Endodermal cell (in vitro differentiated cells): ENCODE results near the gene OSBPL7. TPM values are rescaled to one million over a fixed set of nuclear protein-coding genes. Genes with fewer than 3 reads are reported as not detected.

Source experiments
- DNase-seq: peaks from one replicate; pipeline ENCODE4 v3.0.0-alpha.2; 2017
- H3K27ac ChIP-seq: 2 replicates; pipeline ENCODE4 v1.5.1; 2013; ENCODE audit warnings: mild to moderate bottlenecking, low read depth, low read length, moderate library complexity
- H3K27me3 ChIP-seq: 2 replicates; pipeline ENCODE4 v1.6.1; 2013; ENCODE audit warnings: mild to moderate bottlenecking, low read length, moderate library complexity; ENCODE audit not compliant: insufficient read depth, control insufficient read depth, poor library complexity, severe bottlenecking
- H3K36me3 ChIP-seq: 2 replicates; pipeline ENCODE4 v1.7.0; 2013; ENCODE audit warnings: mild to moderate bottlenecking, low read length, moderate library complexity; ENCODE audit not compliant: control insufficient read depth, insufficient read depth
- H3K4me1 ChIP-seq: one replicate; pipeline ENCODE4 v1.7.0; 2013; ENCODE audit warnings: low read length; ENCODE audit not compliant: control insufficient read depth, insufficient read depth
- H3K4me3 ChIP-seq: 2 replicates; pipeline ENCODE4 v1.5.1; 2013; ENCODE audit warnings: mild to moderate bottlenecking, low read length, moderate library complexity
- H3K9ac ChIP-seq: 2 replicates; pipeline ENCODE4 v1.6.1; 2013; ENCODE audit warnings: mild to moderate bottlenecking, low read length, moderate library complexity; ENCODE audit not compliant: poor library complexity, severe bottlenecking; ENCODE audit errors: extremely low read depth
- H3K9me3 ChIP-seq: 2 replicates; pipeline ENCODE4 v1.6.1; 2013; ENCODE audit warnings: mild to moderate bottlenecking, low read length, moderate library complexity; ENCODE audit not compliant: control insufficient read depth
- H3K27ac Mint-ChIP-seq: 2 replicates; pipeline ENCODE4 v1.8.0; 2020; ENCODE audit warnings: mixed read lengths
- H3K27me3 Mint-ChIP-seq: 2 replicates; pipeline ENCODE4 v1.8.0; 2021; ENCODE audit warnings: mild to moderate bottlenecking, mixed read lengths; ENCODE audit not compliant: insufficient read depth
- H3K36me3 Mint-ChIP-seq: 2 replicates; pipeline ENCODE4 v1.8.0; 2020; ENCODE audit warnings: low read depth, mixed read lengths
- H3K4me1 Mint-ChIP-seq: 2 replicates; pipeline ENCODE4 v1.8.0; 2020; ENCODE audit warnings: mixed read lengths
- H3K4me3 Mint-ChIP-seq: 2 replicates; pipeline ENCODE4 v1.8.0; 2020; ENCODE audit warnings: mild to moderate bottlenecking, moderate library complexity, mixed read lengths
- H3K9me3 Mint-ChIP-seq: 2 replicates; pipeline ENCODE4 v1.8.0; 2020; ENCODE audit warnings: mild to moderate bottlenecking, mixed read lengths
- WGBS, 2 experiments: methylation state at CpG; one replicate each; pipeline versions ENCODE4 v1.1.5 to v1.1.7; 2013; ENCODE audit warnings: missing lambda C conversion rate in 2 of 2, mixed read lengths in 1 of 2; ENCODE audit not compliant: insufficient coverage in 1 of 2, insufficient read length in 1 of 2; 5-methylcytosine and 5-hydroxymethylcytosine counted together
- total RNA-seq, 2 donors: library from RNA; stranded (reverse); fragmentation: NEBNext Ultra II Directional in 1 of 2; extraction: Animal tissue kit (Norgen Biotek cat#: 25700) in 1 of 2; gene quantifications; 2 replicates in 1 of 2; 3 replicates in 1 of 2; pipeline ENCODE4 v1.2.1, GENCODE V29; 2021
- TF ChIP-seq, protein P1 (sequence below): fragments of 200-600 bp; sonication (generic); conservative IDR thresholded peaks from 2 replicates; pipeline ENCODE4 v1.5.0; 2021; ENCODE audit warnings: antibody characterized with exemption, mild to moderate bottlenecking

OSBPL7 gene
- total RNA-seq, 2 donors from 2014 or later, result 11.4 to 15.5 TPM

DNA sequence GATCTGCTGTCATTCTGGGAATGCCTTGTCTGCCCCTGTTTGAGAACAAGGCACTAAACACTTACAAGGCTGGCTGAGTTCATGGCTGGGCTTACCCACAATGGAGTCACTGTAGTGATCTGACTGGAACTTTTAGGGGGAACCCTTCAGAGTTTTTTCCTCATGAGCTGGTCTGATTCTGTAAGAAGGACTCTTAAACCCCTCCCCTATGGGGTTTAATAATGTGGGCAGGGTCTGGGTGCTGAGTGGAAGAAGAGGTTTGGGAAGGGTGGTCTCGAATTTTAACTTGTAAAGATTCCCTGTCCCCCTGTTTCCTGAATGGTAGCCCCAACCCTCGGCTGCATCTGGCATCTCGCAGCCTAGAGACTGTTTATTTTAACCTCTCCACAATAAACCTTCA lies 30.6 kb downstream of the OSBPL7 start:
- TF ChIP-seq, protein P1, sequence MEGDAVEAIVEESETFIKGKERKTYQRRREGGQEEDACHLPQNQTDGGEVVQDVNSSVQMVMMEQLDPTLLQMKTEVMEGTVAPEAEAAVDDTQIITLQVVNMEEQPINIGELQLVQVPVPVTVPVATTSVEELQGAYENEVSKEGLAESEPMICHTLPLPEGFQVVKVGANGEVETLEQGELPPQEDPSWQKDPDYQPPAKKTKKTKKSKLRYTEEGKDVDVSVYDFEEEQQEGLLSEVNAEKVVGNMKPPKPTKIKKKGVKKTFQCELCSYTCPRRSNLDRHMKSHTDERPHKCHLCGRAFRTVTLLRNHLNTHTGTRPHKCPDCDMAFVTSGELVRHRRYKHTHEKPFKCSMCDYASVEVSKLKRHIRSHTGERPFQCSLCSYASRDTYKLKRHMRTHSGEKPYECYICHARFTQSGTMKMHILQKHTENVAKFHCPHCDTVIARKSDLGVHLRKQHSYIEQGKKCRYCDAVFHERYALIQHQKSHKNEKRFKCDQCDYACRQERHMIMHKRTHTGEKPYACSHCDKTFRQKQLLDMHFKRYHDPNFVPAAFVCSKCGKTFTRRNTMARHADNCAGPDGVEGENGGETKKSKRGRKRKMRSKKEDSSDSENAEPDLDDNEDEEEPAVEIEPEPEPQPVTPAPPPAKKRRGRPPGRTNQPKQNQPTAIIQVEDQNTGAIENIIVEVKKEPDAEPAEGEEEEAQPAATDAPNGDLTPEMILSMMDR, result no peak
- Mint-ChIP-seq H3K4me3 (no peak overlapping the region), H3K27ac (no peak overlapping the region), H3K27me3 (peaks cover 87% of the 10 kb centered on the region), H3K4me1 (peaks cover 2% of the 10 kb centered on the region), H3K36me3 (no peaks in the 10 kb centered on the region), H3K9me3 (no peaks in the 10 kb centered on the region)
- peak; percentile 36 for DNase-seq
- Histone ChIP-seq H3K27me3 (peaks cover 100% of the 10 kb centered on the region), H3K4me1 (no peaks in the 10 kb centered on the region), H3K27ac (no peak overlapping the region), H3K9me3 (no peaks in the 10 kb centered on the region), H3K36me3 (no peaks in the 10 kb centered on the region), H3K4me3 (no peak overlapping the region), H3K9ac (no peak overlapping the region)
- WGBS, 2 experiments, result 33% methylated on average over 1 of the region's 3 CpGs; no CpG with 5 or more reads in 1 of the 2 experiments

- H3K4me1 ChIP-seq, result no peaks in the 10 kb centered on the region
- peak overlapping the region; percentile 45 for H3K4me3 Mint-ChIP-seq
- TF ChIP-seq, protein P1, result peak; percentile 69
- no peak overlapping the region for H3K9ac ChIP-seq
- no peaks in the 10 kb centered on the region for H3K36me3 Mint-ChIP-seq
- H3K27me3 Mint-ChIP-seq, result peaks cover 89% of the 10 kb centered on the region
- no peaks in the 10 kb centered on the region for H3K9me3 Mint-ChIP-seq
- WGBS, 2 experiments, result 2 to 3% methylated on average over 19 to 70 of the region's 70 CpGs
- peak overlapping the region; percentile 70 for H3K4me3 ChIP-seq
- H3K4me1 Mint-ChIP-seq, result peaks cover 2% of the 10 kb centered on the region
- DNase-seq, result peak; percentile 92
- peaks cover 98% of the 10 kb centered on the region for H3K27me3 ChIP-seq
- H3K9me3 ChIP-seq, result no peaks in the 10 kb centered on the region
- no peaks in the 10 kb centered on the region for H3K36me3 ChIP-seq
- no peak overlapping the region for H3K27ac Mint-ChIP-seq
- H3K27ac ChIP-seq, result no peak overlapping the region
Measured at GRCh38 chr17:47789611-47790561, 31.7 kb downstream of the OSBPL7 start.

DNA sequence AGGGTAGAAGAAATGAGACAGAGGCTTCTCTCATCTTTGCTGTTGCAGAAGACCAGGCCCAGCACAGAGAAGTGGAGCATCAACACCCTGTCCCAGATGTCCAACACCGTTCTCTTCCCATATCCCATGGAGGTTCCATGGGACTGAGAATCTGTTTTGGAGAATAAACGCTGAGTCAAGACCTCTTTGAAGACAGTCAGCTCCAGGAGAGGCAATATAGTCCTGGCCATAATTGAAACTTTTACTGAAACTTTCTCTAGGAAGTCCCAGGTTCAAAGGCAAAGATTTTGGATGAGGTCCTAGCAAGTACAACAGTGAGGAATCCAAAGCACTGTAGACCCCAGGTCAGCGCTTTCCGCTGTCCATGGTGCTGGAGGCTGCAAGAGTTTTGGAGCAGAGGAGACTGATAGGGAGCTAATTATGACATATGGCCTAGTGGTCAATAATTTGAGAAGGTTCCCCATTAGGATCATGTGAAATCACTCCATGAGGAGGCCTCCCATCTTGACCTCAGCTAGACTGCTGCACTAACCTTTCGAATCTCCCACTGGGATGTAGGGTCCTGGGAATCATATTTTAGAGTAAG lies 36.0 kb downstream of the OSBPL7 start:
- Mint-ChIP-seq H3K4me3 (no peak overlapping the region), H3K27ac (no peak overlapping the region), H3K27me3 (peaks cover 80% of the 10 kb centered on the region), H3K4me1 (peaks cover 2% of the 10 kb centered on the region), H3K36me3 (no peaks in the 10 kb centered on the region), H3K9me3 (no peaks in the 10 kb centered on the region)
- Histone ChIP-seq H3K4me3 (no peak overlapping the region), H3K27ac (no peak overlapping the region), H3K4me1 (no peaks in the 10 kb centered on the region), H3K9ac (no peak overlapping the region), H3K36me3 (no peaks in the 10 kb centered on the region), H3K9me3 (no peaks in the 10 kb centered on the region), H3K27me3 (peaks cover 93% of the 10 kb centered on the region)
- TF ChIP-seq, protein P1, result no peak
- WGBS, 2 experiments, result 42 to 77% methylated on average over 2 to 5 of the region's 5 CpGs
- DNase-seq, result peak; percentile 96
